Sciatic nerve (tissue), 2 donors: ENCODE results near the gene ZNF593. TPM values are rescaled to one million over a fixed set of nuclear protein-coding genes. Genes with fewer than 3 reads are reported as not detected.

Source experiments
- ATAC-seq: fragments of 200-7000 bp; cut with Tn5 transposase; one replicate; pipeline ENCODE4 v1.9.1; 2020; ENCODE audit warnings: mild to moderate bottlenecking, moderate library complexity
- DNase-seq: peaks from one replicate; pipeline ENCODE4 v3.0.0-alpha.2; 2020; ENCODE audit warnings: low spot score
- intact Hi-C: fragments of 100-400 bp; cut with DNase I; formaldehyde crosslinking; loops from one replicate; pipeline ENCODE4 v1.14.2; 2022
- total RNA-seq: library from RNA; stranded (reverse); fragmentation: NEBNext Ultra II Directional; extraction: Animal tissue kit (Norgen Biotek cat#: 25700); gene quantifications from one replicate; pipeline ENCODE4 v1.2.1, GENCODE V29; 2021
- donor health status: DM: no; HTN: no; CAD: no.
- donor health status: DM: no; HTN: no; CAD: no.

The ZNF593 gene
- total RNA-seq, 1 donor from 2014 or later = 18.3 TPM

- ATAC-seq = peak; percentile 91
- peak; percentile 84 for DNase-seq
- intact Hi-C loops = loop anchor here (5.0 kb wide), 1 partner anchor 38 kb away; no protein-coding TSS in a partner anchor
Measured at GRCh38 chr1:26145041-26145959, 24.4 kb upstream of the ZNF593 start.

DNA sequence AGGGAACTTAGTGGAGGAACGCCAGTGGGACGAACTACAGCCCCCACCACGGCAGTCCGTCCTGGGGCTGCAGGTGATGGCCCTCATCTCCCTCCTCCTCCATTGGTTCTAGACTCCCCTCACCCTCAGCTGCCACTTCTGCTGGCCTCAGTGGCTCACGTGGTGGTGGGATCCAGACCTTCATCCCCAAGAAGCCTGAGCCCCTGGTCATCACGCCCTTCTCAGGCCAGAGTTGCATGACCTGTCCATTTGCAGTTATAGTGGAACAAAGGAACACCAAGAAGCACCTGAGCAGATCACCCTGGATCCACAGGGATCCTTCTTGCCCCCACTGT lies 23.8 kb upstream of the ZNF593 start:
- intact Hi-C loops = loop anchor here (5.0 kb wide), 1 partner anchor 39 kb away; no protein-coding TSS in a partner anchor
- no peak for ATAC-seq
- no peak for DNase-seq

DNA sequence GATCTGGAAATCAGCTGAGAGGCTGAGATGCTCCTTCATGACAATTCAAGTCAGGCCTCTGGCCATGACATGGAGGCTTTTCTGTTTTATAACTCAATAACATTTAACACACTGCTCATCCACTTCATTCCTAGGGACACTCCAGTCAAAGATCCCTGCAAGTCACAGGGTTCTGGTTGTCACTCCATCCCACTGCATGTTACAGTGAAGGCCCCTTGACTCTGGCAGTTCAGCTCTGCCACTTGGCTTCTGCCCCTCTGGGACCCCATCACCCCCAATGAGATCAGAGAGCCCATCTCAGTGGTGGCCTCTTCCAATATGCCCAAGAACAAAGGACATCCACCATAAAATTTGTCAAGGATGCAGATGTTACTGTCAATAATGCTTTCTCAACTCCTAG lies 20.8 kb upstream of the ZNF593 start:
- DNase-seq (no peak), ATAC-seq (no peak)
- intact Hi-C loops = loop anchor here (5.0 kb wide), 1 partner anchor 42 kb away; no protein-coding TSS in a partner anchor

DNA sequence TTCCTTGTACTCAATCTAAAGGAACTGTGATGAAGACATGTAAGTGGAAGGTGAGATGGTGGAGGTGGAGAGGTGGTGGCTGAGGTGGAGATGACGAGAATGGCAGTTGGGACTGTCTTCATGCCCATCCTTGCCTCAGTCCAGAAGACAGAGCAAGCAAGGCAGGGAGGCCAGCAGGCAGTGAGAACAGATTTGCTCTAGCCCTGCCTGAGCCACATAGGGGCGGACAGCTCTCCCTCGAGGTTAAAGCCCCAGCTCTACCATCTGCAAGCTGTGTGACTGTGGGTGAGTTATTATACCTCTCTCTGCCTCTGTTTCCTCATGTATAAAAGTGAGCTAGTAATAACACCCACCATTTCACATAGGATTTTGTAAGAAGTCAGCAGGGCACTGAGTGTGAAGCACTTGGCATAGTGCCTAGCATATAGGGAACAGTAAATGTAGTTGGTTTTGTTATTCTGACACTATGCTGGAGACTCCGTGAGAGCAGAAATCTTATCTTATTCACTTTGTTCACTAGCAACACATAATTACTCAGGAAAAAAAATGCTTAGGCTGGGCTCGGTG lies 15.7 kb upstream of the ZNF593 start:
- intact Hi-C loops = loop anchor here (5.0 kb wide), 1 partner anchor 117 kb away; no protein-coding TSS in a partner anchor
- DNase-seq (peak; percentile 30), ATAC-seq (no peak)

- intact Hi-C loops = loop anchor here (5.0 kb wide), 1 partner anchor 117 kb away; no protein-coding TSS in a partner anchor
- ATAC-seq (no peak), DNase-seq (peak; percentile 47)
Measured at GRCh38 chr1:26154750-26155149, 15.0 kb upstream of the ZNF593 start.

DNA sequence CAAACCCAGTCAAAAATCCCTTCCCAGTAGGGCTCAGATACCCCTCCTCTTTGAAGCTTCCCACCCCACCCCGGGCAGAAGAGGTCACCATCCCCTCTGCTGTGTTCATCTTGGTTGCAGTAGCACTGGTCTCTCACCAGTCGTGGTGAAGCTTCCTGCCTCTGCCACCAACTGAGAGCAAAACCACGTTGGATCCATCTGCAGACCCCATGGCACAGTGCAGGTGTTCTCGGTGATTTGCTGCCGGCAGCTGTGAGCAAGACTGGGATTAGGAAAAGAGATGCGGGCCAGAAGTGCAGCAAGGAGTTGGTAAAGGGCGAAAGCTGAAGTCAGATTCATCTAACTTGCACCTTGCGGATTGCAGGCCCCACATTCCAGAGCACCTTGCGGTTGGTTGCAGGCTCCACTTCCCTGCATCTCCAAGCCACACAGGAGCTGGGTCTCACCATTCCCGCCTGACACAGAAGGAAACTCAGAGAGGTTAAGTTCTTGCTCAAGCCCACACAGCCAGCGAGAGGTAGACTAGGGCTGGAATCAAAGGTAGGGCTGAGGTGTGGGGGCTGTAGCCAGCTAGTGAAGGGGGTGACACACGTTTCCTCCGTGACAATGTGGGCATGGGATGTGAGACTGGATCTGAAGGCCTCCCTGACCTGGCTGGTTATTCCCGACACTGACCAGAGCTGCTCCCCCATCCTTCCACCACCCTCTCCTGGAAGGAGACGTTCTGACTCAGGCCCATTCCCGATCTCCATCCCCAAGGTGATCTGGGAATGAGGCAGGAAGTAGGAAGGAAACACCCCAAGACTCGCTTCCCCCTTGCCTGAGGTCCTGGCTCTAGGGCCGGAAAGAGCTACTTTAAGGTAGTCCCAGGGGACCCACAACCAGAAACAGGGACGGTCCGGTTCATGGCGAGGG lies 14.1 kb upstream of the ZNF593 start:
- no peak for ATAC-seq
- peak; percentile 51 for DNase-seq
- intact Hi-C loops = no loop called here

DNA sequence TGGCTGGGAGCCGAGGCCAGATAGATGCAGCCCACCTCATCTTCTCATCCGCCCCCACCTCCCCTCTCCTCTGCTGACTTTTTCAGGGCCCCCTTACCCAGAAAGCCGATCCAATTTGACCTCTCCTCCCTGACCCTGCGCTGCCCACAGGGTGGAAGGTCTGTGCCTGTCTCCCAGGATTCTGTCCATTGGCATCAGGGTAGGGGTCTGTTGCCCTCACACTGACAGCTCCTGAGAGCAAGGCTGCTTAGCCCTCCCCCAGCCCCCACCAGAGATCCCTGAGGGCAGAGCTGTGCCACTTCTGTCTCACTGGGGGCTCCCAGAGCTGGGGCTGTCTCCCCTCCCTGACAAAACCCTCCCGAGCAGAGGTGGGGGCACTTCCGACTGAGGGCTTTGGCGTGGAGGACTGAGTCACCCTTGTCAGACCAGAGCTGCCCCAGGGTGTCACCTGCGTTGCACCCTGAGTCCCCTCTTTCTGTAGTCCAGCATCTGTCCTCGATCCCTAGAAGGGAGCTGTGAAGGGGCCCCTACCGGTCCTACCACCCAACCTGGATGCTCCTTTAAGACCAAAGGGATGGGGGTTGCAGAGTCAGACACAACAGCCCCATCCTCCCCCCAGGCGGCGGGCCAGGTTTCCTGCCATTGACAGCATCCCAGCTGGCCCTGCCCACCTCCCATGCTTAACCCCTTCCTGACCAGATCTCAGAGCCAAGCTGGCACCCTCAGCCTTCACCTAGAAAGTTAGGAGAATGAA lies 13.2 kb upstream of the ZNF593 start:
- intact Hi-C loops = no loop called here
- no peak for ATAC-seq
- DNase-seq = peak; percentile 58

GRCh38 chr1:26158271-26158907 lies 11.3 kb upstream of the ZNF593 start:
- intact Hi-C loops = no loop called here
- DNase-seq (peak; percentile 17), ATAC-seq (no peak)

DNA sequence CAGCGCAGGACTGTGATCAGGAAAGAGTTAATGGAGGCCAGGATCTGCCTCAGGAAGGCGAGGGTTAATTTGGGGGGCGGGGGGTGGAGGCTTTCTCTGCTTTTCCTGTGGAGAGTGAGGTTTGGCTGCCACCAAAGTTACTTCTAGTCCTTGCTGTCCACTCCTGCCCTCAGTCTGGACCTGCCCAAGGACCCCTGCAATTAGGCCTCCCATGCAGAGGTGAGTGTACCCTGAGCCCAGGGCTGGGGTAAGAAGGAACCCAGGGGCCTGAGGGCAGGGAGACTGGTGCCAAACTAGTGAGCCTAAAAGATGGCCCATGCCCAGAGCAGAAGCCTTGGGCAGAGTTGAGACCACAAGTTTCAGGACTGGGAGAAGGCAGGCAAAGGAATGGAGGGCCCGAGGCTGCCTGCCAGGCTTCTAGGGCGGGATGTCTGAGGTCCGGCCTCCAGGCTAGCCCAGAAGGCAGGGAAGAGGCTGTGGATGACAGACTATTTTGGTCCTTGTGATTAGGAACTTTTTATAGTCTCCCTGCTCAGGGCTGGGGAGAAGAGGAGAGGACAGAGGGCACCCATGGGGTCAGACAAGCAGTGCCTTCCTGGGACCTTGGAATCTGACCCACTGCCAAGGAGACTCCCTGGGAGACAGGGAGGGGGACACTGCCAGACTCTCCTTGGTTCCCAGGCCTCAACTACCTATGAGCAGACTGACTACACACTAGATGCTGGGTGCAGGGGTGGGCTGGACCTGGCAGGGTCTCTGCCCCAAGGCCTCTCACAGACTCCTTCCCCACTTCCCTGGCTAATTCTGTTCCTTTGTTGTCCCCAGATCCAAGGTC lies 10.6 kb upstream of the ZNF593 start, which contains the start of gene FAM110D:
Gene FAM110D, plus strand, starts transcription at position 172 of the 835 bp plus-strand sequence. CDS start 2,213 bp downstream, outside the sequence.
- ATAC-seq (no peak), DNase-seq (peak; percentile 36)
- intact Hi-C loops = no loop called here

- intact Hi-C loops = no loop called here
- no peak for ATAC-seq
Measured at GRCh38 chr1:26159743-26160039, 10.0 kb upstream of the ZNF593 start.

DNA sequence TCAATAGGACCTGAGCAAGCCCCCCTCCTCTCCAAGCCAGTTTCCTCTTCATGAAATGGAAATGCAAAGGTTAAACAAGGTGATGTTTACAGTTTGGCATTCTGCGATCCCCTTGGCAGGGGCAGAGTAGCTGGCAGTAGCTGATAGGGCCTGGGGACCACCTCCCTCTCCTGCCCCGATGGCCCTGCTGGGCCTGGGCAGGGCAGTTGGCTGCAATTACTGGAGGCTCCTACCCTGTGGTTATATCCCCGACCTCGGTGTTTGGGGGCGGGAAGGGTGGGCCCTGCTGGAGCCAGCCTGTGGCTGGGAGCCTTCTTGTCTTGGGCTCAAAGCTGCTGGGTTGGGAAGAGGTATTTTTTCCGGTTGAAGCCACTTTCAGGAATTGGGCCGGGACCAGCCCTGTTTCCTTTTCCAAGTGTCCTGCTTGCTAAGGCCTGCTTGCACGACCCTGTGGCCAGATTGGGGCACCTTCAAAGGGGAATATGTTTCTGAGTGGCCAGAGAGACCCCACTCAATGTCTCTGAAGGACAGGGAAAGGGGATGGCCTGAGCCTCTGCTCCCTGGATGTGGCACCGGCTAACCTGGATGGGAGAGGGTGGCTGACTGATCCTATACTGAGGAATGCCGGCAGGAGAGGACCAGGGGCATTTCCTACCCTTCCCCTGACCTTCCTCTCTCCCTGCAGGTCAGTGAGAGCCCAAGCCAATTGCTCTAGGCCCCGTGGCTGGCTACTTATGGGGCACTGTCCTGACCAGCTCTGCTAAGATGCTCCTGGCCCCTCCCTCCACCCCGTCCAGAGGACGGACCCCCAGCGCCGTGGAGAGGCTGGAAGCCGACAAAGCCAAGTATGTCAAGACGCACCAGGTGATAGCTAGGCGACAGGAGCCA lies 8.9 kb upstream of the ZNF593 start:
- intact Hi-C loops = no loop called here
- DNase-seq (no peak), ATAC-seq (no peak)

More at GRCh38 chr1:26159743-26160039, 10.0 kb upstream of the ZNF593 start:
- no peak for DNase-seq

DNA sequence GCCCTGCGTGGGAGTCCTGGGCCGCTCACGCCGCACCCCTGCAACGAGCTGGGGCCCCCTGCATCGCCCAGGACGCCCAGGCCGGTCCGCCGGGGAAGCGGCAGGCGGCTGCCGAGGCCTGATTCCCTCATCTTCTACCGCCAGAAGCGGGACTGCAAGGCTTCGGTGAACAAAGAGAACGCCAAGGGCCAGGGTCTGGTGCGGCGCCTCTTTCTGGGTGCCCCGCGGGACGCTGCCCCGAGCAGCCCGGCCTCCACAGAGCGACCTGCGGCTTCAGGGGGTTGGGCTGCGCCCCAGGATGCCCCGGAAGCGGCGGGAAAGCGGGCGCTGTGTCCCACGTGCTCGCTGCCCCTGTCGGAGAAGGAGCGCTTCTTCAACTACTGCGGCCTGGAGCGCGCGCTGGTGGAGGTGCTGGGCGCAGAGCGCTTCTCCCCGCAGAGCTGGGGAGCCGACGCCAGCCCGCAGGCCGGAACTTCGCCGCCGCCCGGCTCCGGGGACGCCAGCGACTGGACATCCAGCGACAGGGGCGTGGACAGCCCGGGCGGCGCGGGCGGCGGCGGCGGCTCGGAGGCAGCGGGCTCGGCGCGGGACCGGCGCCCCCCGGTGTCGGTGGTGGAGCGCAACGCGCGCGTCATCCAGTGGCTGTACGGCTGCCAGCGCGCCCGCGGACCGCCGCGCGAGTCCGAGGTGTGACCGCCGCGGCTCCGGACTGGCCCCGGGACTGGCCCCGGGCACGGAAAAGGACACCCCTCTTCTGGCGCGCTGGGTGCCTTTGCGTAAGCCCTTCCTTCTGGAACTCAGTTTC lies 8.1 kb upstream of the ZNF593 start:
- DNase-seq (no peak), ATAC-seq (peak; percentile 28)
- intact Hi-C loops = no loop called here

DNA sequence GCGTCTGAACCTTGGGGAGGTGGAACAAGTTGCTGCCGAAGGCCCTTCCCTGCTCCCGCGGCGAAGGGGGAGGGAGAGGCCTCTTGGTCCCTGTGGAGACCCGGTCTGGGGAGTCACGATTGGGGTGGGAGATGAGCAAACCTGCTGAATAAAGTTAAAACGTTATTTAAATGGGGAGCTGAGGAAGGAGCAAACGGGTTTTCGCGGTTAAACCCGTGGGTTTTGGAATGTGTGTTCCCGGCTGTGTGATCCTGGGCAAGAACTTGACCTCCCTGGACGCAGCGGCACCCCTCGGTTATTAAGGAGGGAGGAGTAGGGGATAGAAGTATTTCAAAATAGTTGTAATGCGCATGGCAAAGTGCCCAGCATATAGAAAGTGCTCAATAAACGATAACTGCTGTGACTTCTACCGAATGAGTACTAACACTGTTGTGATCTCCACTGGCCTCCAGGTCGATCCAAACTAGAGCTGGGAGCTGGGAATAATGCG lies 7.4 kb upstream of the ZNF593 start:
- ATAC-seq = no peak
- DNase-seq = no peak
- intact Hi-C loops = no loop called here

DNA sequence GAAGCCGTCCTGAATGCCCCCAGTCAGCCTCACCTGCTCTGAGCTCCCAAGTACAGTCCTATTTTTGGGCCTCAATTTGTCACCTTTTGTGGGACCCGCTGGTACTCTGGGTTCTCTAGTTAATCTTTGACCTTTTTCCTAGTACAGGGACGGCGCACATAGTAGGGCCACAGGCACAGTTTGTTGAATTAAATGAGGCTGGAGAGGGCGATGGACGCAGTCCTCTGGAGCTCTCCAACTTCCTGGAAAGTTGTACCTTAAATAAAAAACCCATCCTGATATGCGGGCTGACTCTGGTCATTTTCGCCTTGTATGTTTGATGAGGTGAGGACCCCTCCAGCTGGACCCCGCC lies 6.0 kb upstream of the ZNF593 start:
- ATAC-seq (no peak), DNase-seq (no peak)
- intact Hi-C loops = no loop called here

GRCh38 chr1:26164036-26164860 lies 5.5 kb upstream of the ZNF593 start:
- intact Hi-C loops = no loop called here
- no peak for DNase-seq
- ATAC-seq = peak; percentile 37
